HG03139 (cell line): Measurements from ENCODE around the gene CHCHD10.

Source experiments
- ATAC-seq: cut with Tn5 transposase; IDR thresholded peaks from one replicate; pipeline ENCODE4 v1.9.1; 2021; ENCODE audit not compliant: unreplicated experiment

The CHCHD10 gene

GRCh38 chr22:23773483-23774113, 5.8 kb upstream of the CHCHD10 start:
- ATAC-seq, result no peak

DNA sequence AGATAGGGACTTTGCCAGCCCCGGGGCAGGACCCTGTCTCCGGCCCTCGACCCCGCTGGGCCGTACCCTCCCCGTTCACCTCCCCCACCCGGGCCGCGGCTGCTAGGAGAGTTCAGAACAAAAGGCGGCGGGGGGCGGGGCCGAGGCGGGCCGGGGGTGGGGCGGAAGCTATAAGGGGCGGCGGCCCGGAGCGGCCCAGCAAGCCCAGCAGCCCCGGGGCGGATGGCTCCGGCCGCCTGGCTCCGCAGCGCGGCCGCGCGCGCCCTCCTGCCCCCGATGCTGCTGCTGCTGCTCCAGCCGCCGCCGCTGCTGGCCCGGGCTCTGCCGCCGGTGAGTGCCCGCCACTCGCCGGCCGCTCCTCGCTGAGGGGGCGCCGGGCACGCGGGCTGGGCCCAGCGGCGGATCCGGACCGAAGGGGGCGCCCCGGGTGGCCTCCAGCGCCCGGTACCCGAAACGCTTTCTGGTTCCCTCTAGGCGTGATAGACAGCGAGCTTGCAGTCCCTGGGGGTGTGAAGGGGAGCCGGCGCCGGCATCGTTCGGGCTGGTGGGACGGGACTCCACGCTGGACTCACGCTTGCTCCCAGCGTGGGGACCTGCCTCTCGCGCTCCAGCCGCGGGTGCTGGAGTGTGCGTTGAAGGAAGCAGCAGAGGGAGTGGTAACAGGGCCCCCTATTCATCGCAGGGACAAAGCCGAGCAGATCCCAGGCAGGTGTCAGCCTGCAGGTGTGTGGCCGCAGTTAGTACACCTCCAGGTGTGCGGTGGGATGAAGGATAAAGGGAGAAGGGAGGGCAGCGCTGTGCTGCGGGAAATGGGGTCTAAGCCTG, 5.1 kb upstream of the CHCHD10 start, which contains the start of gene MMP11:
Gene MMP11 (plus strand): TSS at position 201 of the 825 bp plus-strand sequence. CDS start 22 bp downstream, at position 223.
- ATAC-seq, result no peak

DNA sequence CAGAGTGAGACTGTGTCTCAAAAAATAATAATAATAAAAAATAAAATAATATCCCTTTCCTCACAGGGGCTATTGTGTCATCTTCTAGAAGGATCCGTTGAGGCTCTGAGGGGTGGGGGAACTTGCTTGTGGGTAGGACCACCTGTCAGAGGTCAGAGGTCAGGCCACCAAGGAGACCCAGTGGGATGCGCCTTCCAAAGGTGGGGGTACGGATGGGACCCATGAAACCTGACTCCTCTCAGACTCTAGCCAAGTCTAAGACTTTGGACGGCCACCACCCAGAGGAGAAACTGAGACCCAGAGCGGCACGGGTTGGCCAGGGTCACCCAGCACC, 4.5 kb upstream of the CHCHD10 start:
- ATAC-seq, result no peak

DNA sequence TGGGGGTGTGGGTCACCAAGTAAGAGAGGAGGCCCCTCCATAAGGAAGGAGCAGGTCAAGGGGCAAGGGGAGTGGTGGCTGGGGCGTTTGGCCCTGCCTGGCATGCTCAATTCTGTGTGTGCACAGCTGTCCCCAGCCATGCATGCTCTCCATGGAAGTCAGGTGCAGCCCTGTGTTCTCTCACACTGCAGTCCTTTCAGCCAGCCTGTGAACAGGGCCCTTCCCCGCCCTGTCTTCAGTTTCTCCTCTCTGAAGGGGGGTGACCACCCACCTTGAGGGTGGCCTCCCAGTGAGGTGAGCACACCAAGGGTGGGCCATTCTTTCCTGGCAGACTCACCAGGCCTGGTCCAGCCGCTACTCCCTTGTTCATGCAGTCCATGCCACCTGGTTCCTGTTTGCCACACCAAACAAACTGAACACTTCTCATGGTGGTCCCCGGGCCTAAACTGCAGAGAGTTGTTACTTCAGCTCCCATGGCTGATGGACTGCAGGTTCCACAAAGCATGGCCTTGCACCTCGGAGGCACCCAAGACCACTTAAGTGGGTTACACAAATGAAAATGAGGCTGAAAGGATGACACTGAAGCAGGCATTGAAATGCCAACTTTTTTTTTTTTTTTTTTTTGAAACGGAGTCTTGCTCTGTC, 1.7 kb upstream of the CHCHD10 start:
- no peak for ATAC-seq

DNA sequence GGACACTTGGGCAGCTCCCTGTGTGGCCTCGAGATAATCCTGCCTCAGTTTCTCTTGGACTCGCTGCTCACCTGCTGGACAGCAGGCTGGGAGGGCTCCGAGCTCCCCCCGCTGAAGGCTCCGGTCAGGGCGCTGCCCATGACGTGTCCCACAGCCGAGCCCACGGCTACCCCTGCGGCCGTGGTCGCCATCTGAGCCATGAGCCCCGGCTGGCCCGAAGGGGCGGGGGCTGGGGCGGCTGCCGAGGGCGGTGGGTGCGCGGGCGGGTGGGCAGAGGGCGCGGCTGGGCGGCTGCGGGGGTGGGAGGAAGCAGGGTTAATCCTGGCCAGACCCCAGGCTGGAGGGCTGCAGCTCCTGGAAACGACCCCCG, 484 bp downstream of the CHCHD10 start:
- no peak for ATAC-seq

GRCh38 chr22:23764899-23765881, 2.6 kb downstream of the CHCHD10 start:
- ATAC-seq, result no peak

DNA sequence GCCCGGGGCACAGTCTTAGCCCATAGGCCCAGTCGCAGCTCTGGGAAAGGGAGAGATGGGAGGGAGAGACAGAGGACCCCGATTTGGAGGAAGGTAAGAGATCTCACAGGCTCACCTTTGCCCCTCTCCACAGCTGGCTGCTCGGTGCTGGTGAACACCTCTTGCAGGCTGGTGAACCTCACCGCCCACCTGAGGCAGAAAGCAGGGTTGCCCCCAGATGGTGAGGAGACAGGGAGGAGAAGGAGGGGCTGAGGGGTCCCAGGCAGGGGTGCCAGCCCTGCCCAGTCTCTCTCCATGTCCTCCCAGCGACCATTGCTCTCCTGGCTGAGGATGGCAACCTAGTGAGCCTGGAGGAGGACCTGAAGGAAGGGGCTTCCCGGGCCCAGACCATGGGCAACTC, 3.8 kb downstream of the CHCHD10 start:
- ATAC-seq, result no peak

DNA sequence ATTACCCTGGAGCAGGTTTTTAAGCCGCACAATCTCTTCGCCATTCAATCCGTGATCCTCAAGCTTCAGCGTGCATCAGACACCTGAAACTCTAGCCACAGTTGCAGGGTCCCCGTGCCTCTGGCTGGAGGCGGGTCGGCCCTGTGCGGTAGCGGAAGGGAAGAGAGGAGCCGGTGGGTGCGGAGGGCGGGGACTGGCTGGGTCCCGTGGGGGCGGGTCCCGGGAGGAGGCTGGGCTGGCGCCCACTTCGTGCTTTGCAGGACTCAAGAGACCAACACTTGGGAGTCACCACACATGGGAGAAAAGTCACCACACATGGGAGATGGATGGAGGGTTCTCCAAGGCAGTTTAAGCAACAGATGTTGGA, 4.2 kb downstream of the CHCHD10 start:
- ATAC-seq, result no peak

- no peak for ATAC-seq
These were observed 4.8 kb downstream of the CHCHD10 start, which contains the start of gene C22orf15 for GRCh38 chr22:23762842-23763578. TSS of gene C22orf15 (plus strand) at chr22:23762990. CDS start at chr22:23763307, 317 bp downstream.

DNA sequence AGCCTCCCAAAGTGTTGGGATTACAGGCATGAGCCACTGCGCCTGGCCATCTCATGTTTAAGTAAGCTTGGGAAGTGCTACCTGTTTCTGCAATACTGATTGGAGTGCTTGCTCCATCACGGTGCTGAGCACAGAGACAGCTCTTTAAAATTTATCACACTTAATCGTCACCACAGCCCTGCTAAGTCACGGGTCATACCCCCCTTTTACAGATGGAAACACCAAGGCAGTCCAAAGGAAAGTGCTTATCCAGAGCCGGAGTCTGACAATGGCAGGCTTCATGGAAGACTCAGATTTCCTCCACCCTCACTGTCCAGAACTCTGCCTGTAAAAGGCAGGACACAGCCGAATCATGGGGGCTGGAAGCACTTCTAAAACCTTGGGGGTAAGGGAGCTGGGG, 7.7 kb downstream of the CHCHD10 start:
- no peak for ATAC-seq

GRCh38 chr22:23759566-23759965, 8.2 kb downstream of the CHCHD10 start:
- no peak for ATAC-seq

DNA sequence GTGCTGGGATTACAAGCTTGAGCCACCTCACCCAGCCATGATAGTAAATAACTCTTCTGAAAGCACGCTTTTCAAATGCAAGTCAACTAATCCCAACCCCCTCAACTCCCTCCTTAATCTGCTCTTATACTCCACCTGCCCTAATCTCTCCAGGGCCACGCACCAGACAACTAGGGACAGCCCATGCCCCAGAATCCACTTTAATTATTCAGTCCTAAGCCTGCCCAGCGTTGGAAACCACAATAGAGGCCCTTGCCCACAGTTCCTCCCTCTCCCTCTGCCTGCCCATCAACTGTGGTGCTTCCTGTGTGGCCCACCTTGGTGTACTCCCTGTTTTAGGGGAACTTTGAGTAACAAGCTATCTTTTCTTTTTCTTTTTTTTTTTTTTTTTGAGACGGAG, 10.9 kb downstream of the CHCHD10 start:
- no peak for ATAC-seq

GRCh38 chr22:23755711-23756110, 12.1 kb downstream of the CHCHD10 start:
- no peak for ATAC-seq

DNA sequence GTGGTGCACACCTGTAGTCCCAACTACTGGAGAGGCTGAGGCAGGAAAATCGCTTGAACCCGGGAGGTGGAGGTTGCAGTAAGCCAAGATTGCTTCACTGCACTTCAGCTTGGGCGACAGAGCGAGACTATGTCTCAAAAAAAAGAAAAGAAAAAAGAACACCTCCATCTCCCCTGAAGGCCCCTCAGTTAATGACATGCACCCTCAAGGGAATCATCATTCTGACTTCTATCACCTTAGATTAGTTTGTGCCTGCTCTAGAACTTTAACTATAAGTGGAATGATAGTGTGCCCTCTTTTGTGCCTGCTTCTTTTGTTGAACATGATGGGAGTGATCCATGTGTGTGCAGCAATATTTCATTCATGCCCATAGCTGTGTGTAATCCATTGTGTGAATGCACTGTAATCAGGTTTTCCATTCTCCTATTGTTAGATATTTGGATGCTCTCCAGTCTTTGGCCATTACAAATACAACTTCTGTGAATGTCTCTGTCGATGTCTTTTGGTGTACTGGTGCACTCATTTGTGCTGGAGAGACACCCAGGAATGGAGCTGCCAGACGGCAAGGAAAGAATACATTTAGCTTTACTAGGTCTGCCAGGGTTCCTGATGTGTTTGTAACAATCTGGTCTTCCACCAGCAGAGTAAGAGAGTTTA, 12.7 kb downstream of the CHCHD10 start:
- no peak for ATAC-seq

GRCh38 chr22:23754220-23754919, 13.4 kb downstream of the CHCHD10 start, which contains the start of gene VPREB3:
TSS of gene VPREB3 (minus strand) at chr22:23754425. CDS start at chr22:23754363, 62 bp downstream.
- ATAC-seq, result no peak

DNA sequence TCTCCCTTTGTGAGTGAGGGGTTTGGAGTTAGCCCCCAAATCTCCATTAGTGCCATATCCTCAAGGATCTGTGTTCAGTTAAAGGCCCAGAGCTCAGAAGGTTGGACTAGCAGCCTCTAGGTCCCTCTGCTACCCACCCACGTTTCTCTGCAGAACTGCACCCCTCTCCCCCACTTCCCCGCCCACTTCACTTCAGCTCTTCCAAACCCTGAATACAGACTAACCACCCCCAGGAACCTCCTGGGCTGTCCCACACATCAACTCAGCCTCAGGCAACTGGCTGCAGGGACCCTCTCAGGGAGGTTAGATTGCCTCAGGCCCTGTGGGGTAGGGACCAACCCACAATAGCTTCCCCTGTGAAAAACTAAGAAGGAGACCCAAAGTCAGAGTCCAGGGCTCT, 14.4 kb downstream of the CHCHD10 start:
- no peak for ATAC-seq

DNA sequence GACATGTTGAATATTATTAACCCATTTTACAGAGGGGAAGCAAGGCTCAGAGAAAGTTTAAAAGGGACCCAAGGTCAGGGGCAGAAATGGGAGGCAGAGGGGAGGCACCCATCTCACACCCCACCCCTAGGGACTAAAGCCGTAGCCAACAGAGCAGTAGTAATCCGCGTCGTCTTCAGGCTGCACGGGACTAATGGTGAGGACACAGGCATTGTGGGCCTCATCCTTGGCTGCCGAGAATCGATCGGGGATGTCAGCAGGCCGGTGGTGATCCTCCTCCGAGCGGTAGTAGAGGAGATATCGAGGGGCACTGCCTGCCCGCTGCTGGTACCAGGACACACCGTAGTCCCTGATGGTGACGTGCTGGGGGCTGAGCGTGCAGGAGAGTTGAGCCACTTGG, 15.0 kb downstream of the CHCHD10 start:
- no peak for ATAC-seq

DNA sequence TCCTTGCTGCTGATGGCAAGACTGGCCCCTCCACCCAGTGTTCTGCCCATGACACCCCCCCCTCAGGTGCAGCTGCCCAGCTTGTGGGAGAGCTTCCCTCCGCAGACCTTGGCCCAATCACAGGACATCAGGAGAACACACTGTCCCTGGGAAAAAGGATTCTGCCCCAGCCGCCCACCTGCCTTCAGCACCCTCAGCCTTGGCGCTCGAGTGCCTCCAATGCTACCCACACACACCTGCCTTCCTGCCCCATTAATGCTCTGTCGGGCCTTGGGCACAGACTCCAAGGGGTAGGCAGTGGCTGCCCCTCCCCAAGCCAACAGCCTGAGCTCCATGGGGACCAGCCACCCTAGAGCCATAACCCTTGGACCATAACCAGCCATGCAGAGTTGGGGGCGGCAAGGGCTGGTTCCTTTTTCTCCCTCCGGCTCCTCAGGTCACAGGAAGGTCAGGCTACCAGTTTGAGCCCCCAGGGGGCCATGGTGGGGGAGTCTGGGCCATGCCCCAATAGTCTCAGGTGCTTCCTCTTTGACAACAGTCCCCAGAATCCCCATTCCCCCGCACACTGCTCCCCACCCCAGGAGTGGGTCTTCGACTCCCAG, 15.6 kb downstream of the CHCHD10 start:
- no peak for ATAC-seq
